GM18858 (cell line): ENCODE measurements around the gene SCAF8.

Source experiments
- ATAC-seq: cut with Tn5 transposase; IDR thresholded peaks from one replicate; pipeline ENCODE4 v1.9.1; 2021; ENCODE audit not compliant: unreplicated experiment

Gene SCAF8

GRCh38 chr6:154830771-154831170, 97.6 kb downstream of the SCAF8 start:
- no peak for ATAC-seq

- no peak for ATAC-seq
Observed at GRCh38 chr6:154835307-154835706, 102.1 kb downstream of the SCAF8 start.

GRCh38 chr6:154839546-154839945, 106.3 kb downstream of the SCAF8 start:
- no peak for ATAC-seq

- no peak for ATAC-seq
Observed at GRCh38 chr6:154840363-154840762, 107.1 kb downstream of the SCAF8 start.

GRCh38 chr6:154841109-154841508, 107.9 kb downstream of the SCAF8 start:
- ATAC-seq = no peak

DNA sequence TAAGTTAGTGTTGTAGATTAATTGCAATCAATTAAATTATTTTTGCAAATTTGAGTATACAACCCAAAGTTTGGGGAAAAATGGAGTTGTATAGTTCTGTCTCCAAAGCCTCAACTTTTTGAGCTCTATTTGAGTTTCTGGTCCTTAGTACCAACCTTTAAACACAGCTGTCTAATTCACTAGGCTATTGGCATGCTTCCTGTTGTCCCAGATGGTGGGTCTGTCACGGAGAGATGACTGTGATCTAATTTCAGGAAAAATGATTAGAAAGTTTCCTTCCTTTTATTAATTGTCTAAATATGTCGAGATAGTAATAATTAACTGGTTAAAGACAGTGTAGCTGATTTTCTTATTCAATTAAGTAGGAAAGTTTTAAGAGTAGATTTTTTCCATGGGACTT, 109.6 kb downstream of the SCAF8 start:
- no peak for ATAC-seq

- no peak for ATAC-seq
Observed at GRCh38 chr6:154847318-154847717, 114.1 kb downstream of the SCAF8 start.

- no peak for ATAC-seq
Observed at GRCh38 chr6:154848580-154848979, 115.4 kb downstream of the SCAF8 start.

- ATAC-seq = no peak
Observed at GRCh38 chr6:154849475-154849874, 116.3 kb downstream of the SCAF8 start.

DNA sequence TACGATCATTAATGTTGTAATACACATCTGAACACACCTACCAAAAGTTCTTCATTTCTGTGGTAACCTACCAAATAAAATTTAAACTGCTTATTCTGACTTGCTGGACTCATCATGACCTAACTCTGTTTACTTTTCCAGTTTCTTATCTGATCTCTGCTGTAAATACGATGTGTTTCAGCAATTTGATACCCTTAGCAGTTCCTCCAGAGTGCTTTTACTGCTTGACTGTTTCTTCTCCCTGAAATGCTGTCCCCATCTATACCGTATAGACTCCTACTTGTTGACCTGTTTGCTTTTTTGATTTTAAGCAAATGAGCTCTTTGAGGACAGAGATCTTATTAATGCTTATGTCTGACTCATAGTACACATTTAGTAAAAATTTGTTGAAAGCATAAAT, 119.5 kb downstream of the SCAF8 start:
- no peak for ATAC-seq

GRCh38 chr6:154857529-154857928, 124.3 kb downstream of the SCAF8 start:
- ATAC-seq = no peak

DNA sequence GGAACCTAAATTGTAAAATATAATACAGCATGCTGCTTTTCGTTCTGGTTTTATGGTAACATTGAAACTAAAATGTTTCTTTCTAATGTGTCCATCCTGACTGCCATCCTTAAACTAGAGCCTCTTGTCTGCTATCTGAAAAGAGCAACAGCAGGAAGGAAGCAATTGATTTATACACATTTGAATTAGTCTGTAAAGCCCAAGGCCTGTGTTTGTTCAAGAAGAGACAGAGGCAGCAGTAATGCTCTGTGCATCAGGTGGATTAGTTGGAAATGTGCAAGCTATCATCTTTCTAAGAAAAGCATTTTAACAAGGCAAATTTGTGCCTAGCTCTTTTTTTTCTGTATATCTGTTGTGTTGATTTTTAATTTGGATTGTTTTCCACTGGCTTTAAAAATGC, 128.6 kb downstream of the SCAF8 start:
- ATAC-seq = no peak

DNA sequence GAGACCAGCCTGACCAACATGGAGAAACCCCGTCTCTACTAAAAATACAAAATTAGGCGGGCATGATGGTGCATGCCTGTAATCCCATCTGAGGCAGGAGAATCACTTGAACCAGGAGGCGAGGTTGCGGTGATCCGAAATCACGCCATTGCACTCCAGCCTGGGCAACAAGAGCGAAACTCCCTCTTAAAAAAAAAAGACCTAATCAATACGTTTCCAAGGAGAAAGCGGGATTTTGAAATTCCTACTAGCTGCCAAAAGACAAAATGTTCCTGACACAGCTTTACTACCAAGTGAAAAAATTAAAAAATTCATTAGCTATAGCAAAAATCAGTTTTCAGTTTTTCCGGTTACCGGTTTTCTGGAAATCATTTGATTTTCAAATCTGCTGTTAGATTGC, 129.3 kb downstream of the SCAF8 start:
- no peak for ATAC-seq

GRCh38 chr6:154864066-154864430, 130.8 kb downstream of the SCAF8 start:
- no peak for ATAC-seq

DNA sequence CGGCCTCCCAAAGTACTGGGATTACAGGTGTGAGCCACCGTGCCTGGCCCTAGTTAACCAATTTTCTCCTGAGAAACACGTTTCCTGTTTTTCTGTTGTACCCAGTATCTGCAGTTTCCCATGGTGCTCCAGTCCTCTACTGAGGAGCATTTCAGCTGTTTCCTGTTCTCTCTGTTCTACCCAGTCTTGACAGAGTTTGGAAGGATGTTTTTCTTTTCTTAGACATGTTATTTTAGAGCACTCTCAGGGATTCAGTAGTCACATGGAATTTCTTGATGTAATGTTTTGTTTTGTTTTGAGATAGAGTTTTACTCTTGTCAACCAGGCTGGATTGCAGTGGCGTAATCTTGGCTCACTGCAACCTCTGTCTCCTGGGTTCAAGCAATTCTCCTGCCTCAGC, 132.1 kb downstream of the SCAF8 start:
- no peak for ATAC-seq

- ATAC-seq = no peak
Observed at GRCh38 chr6:154868143-154868594, 135.0 kb downstream of the SCAF8 start.

DNA sequence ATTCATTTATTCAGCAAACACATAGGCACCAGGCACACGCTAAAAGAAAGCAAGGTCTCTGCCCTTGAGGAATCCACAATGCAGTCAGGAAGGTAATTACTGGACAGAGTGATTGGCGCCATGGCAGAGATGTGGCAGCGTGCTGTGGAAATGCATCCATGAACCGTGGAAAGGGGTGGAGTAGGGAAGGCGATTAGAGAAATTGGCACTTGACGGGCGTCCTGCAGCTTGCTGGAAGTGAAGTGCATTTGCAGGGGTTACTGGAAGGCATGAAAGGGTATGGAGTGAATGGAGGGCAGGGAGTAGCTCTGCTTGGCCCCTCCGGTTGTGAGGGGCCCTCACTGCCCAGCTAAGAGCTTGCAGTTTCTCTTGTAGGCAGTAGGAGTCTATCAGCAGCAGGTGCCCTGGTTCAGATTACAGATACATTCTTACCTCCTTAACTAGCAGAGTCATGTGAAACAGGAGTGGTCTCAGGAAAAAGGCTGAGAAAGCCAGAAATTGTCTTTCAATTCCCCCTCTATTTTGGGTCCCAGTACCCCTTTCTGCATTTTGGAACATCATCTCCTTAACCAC, 139.4 kb downstream of the SCAF8 start:
- ATAC-seq = no peak

GRCh38 chr6:154873546-154873945, 140.3 kb downstream of the SCAF8 start:
- no peak for ATAC-seq

DNA sequence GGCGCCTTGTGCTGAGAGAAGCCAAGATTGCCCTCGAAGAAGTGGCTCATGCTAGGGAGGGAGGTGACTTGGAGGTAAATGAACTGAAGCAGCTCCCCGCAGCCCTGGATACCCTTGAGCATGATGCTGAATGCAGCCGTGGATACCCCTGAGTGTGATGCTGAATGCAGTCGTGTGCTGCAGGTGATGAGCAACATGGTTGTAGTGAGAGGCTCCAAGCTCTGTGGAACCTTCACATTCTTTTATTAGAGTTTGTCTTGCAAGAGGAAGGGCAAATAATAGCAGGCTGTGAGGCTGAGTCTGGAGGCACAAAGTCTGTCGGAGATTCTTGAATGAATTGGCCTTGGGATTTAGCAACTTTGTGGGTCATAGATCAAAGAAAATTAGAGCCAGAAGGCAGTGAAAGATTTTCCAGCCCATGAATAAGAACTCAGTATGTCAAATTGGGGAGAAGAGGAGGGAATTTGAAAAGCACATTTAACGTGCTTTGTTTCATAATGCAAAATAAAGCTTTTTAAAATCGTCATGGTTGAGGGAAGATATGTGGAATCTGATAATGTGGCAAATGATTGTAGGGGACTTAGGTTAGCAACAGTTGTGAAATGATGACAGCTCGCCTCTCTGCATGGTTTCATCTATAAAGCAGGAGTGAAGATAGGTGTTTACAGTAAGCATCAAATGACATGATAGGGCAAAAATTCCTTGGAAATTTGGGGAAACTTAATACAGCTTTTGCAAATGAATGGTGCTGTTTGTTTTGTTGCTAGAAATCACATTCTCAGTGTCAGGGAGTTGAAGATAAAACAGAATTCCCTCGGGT, 141.8 kb downstream of the SCAF8 start:
- ATAC-seq = no peak

DNA sequence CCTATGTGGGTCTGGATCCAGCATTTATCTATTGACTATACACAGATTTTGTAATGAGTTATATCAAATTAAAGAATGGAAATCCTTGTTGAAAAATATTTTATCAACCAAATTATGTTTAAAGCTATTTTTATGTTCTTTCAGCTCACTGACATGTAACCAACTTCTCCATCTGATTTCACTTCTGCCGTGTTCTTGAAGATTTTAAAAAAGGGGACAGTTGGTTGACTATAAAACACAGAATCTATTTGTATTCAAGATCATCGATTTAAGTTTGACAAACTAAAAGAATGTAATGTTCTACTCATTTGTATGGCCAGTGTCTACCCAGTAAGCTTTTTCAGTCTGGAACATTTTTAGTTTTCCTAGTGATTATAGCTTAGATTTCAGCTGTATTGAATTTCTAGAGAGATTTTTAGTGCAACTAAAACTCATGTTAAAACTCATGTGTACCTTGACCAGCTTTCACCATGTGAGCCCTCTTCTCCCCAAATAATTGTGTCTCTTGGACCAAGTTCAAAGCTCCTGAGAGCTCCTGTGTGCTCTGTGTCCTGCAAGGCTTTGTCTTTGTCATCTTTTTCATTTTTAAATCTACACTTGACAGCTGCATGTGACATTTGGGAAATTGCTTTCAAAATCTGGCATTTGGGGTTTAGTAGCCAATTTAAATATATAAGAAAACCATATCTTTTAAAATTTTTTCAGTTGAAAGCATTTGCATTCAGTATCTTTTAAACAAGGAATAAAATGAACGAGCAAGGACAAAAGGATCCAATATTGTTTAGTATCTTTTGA, 143.5 kb downstream of the SCAF8 start:
- no peak for ATAC-seq

- no peak for ATAC-seq
Observed at GRCh38 chr6:154878871-154879491, 145.8 kb downstream of the SCAF8 start.
